WTC11 (cell line): ENCODE measurements around the gene TMEM154.

ENCODE experiments used
- ATF2 ChIP-seq: sonication (generic); formaldehyde crosslinking; IDR thresholded peaks from 2 replicates; pipeline ENCODE4 v1.8.1; 2022; ENCODE audit warnings: low read depth, missing genetic modification reagents, borderline replicate concordance
- CDX4 ChIP-seq: fragments of 250-450 bp; sonication (Bioruptor Pico); IDR thresholded peaks from 2 replicates; pipeline ENCODE4 v1.9.0; 2021; ENCODE audit warnings: moderate library complexity, mild to moderate bottlenecking, inconsistent platforms, borderline replicate concordance
- CTCF ChIP-seq: fragments of 200-600 bp; IDR thresholded peaks from 2 replicates; pipeline ENCODE4 v1.8.0; 2022; ENCODE audit warnings: antibody characterized with exemption
- MAX ChIP-seq: sonication (generic); formaldehyde crosslinking; IDR thresholded peaks from 2 replicates; pipeline ENCODE4 v1.8.0; 2022; ENCODE audit warnings: mild to moderate bottlenecking, missing genetic modification reagents
- NR3C1 ChIP-seq: sonication (generic); formaldehyde crosslinking; conservative IDR thresholded peaks from 2 replicates; pipeline ENCODE4 v1.8.1; 2023; ENCODE audit warnings: low read depth, mild to moderate bottlenecking, missing genetic modification reagents
- SP1 ChIP-seq: sonication (generic); formaldehyde crosslinking; conservative IDR thresholded peaks from 2 replicates; pipeline ENCODE4 v1.8.1; 2022; ENCODE audit warnings: missing genetic modification reagents
- TEAD1 ChIP-seq: sonication (generic); formaldehyde crosslinking; IDR thresholded peaks from 2 replicates; pipeline ENCODE4 v1.8.0; 2022; ENCODE audit warnings: mild to moderate bottlenecking, missing genetic modification reagents
- ZNF281 ChIP-seq: sonication (generic); formaldehyde crosslinking; IDR thresholded peaks from 2 replicates; pipeline ENCODE4 v1.8.0; 2023; ENCODE audit warnings: mild to moderate bottlenecking, missing genetic modification reagents
- ZNF423 ChIP-seq: fragments of 250-450 bp; sonication (Bioruptor Pico); IDR thresholded peaks from 2 replicates; pipeline ENCODE4 v2.1.2; 2022; ENCODE audit warnings: mild to moderate bottlenecking, moderate library complexity
- ZNF425 ChIP-seq: fragments of 250-450 bp; sonication (Bioruptor Pico); conservative IDR thresholded peaks from 2 replicates; pipeline ENCODE4 v1.9.0; 2021; ENCODE audit warnings: mild to moderate bottlenecking

- TF ChIP-seq ZNF425 (CRISPR knock-in tag) (no peak), CTCF (no peak), TEAD1 (no peak), ZNF423 (no peak), ATF2 (no peak), ZNF281 (CRISPR knock-in tag) (no peak), NR3C1 (CRISPR knock-in tag) (no peak), MAX (CRISPR knock-in tag) (no peak), CDX4 (CRISPR knock-in tag) (no peak), SP1 (CRISPR knock-in tag) (no peak)
Observed at GRCh38 chr4:152690706-152691651, 11.2 kb upstream of the TMEM154 start.
